ENCODE measurements around the gene FOXRED2. TPM values are rescaled to one million over a fixed set of nuclear protein-coding genes. Genes with fewer than 3 reads are reported as not detected.
"Not testable (repeated sequence)": the region's sequence is repeated elsewhere in the genome, so short reads cannot be mapped to it uniquely, and the experiment has no call there.

FOXRED2 gene
- total and polyA plus RNA-seq, 2 donors (not counting 1 experiment from before 2014, with no cell fraction given), result 3.3 to 3.8 TPM

DNA sequence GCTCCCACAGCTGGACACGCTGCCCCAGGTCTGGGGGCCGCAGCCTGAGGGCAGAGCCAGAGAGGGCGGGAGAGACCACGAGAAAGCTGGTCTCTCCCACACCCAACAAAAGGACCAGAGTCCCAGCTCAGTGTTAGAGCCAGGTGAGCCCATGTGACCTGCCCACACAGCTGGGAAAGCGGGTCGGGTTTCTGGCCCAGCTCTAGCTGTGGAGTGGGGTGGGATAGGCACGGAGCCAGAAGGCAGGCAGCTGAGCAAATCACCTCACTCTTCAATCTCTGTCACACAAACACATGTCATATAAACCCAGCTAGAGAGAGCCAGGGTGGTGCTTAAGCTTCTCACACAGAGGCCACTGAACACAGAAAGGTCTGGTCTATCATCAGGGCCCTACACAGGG lies 29.9 kb upstream of the FOXRED2 start:
- Histone ChIP-seq H3K9ac (ENCODE audit: insufficient read depth, low read length) (no peak overlapping the region), H3K27ac (ENCODE audit: insufficient read depth, low read length) (no peak overlapping the region), H3K4me2 (ENCODE audit: extremely low read depth, insufficient read depth, low read length) (no peak overlapping the region), H3K36me3 (ENCODE audit: control insufficient read depth, insufficient read depth, low read length) (no peaks in the 10 kb centered on the region), H3K4me1 (ENCODE audit: control insufficient read depth, extremely low read depth, insufficient read depth, low read length) (no peaks in the 10 kb centered on the region), H2AFZ (ENCODE audit: low read length) (no peak overlapping the region), H3K27me3 (ENCODE audit: control insufficient read depth, insufficient read depth, low read length) (peaks cover 8% of the 10 kb centered on the region), H3K4me3 (replicated peaks in 1 of 4; ENCODE audit: control extremely low read depth in 1 of 4, insufficient read depth in 1 of 4, low read depth in 3 of 4, low read length in 4 of 4) (no peak overlapping the region), H3K9me3 (ENCODE audit: control insufficient read depth, insufficient read depth, low read depth, low read length) (no peaks in the 10 kb centered on the region), H3K79me2 (ENCODE audit: control insufficient read depth, insufficient read depth, low read length) (no peaks in the 10 kb centered on the region), H4K20me1 (ENCODE audit: control insufficient read depth, extremely low read depth, insufficient read depth, low read length) (no peaks in the 10 kb centered on the region)
- no peak for DNase-seq (ENCODE audit: low read depth in 2 of 2)
- no peak for TF ChIP-seq EZH2 (IDR thresholded peaks at IDR 0.05; ENCODE audit: low read length, missing control alignments)
- TF ChIP-seq, protein P1, sequence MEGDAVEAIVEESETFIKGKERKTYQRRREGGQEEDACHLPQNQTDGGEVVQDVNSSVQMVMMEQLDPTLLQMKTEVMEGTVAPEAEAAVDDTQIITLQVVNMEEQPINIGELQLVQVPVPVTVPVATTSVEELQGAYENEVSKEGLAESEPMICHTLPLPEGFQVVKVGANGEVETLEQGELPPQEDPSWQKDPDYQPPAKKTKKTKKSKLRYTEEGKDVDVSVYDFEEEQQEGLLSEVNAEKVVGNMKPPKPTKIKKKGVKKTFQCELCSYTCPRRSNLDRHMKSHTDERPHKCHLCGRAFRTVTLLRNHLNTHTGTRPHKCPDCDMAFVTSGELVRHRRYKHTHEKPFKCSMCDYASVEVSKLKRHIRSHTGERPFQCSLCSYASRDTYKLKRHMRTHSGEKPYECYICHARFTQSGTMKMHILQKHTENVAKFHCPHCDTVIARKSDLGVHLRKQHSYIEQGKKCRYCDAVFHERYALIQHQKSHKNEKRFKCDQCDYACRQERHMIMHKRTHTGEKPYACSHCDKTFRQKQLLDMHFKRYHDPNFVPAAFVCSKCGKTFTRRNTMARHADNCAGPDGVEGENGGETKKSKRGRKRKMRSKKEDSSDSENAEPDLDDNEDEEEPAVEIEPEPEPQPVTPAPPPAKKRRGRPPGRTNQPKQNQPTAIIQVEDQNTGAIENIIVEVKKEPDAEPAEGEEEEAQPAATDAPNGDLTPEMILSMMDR (conservative IDR thresholded peaks at IDR 0.05 in 1 of 2, IDR thresholded peaks at IDR 0.05 in 1 of 2; ENCODE audit: low read depth in 1 of 2, low read length in 2 of 2), result no peak

GRCh38 chr22:36533320-36533719 lies 26.5 kb upstream of the FOXRED2 start:
- H3K36me3 ChIP-seq (ENCODE audit: control insufficient read depth, insufficient read depth, low read length); H3K9me3 ChIP-seq (ENCODE audit: control insufficient read depth, insufficient read depth, low read depth, low read length); H2AFZ ChIP-seq (ENCODE audit: low read length); H3K9ac ChIP-seq (ENCODE audit: insufficient read depth, low read length); H3K4me1 ChIP-seq (ENCODE audit: control insufficient read depth, extremely low read depth, insufficient read depth, low read length); H3K27me3 ChIP-seq (ENCODE audit: control insufficient read depth, insufficient read depth, low read length); H3K27ac ChIP-seq (ENCODE audit: insufficient read depth, low read length); H3K4me2 ChIP-seq (ENCODE audit: extremely low read depth, insufficient read depth, low read length); H4K20me1 ChIP-seq (ENCODE audit: control insufficient read depth, extremely low read depth, insufficient read depth, low read length); H3K79me2 ChIP-seq (ENCODE audit: control insufficient read depth, insufficient read depth, low read length); DNase-seq (ENCODE audit: low read depth in 2 of 2); H3K4me3 ChIP-seq (replicated peaks in 1 of 4; ENCODE audit: control extremely low read depth in 1 of 4, insufficient read depth in 1 of 4, low read depth in 3 of 4, low read length in 4 of 4): not testable (repeated sequence)

- H3K9me3 ChIP-seq (ENCODE audit: control insufficient read depth, insufficient read depth, low read depth, low read length), result no peaks in the 10 kb centered on the region
- no peak overlapping the region for H3K4me3 ChIP-seq (replicated peaks in 1 of 4; ENCODE audit: control extremely low read depth in 1 of 4, insufficient read depth in 1 of 4, low read depth in 3 of 4, low read length in 4 of 4)
- DNase-seq (ENCODE audit: low read depth in 2 of 2), result no peak
- no peak overlapping the region for H2AFZ ChIP-seq (ENCODE audit: low read length)
- H4K20me1 ChIP-seq (ENCODE audit: control insufficient read depth, extremely low read depth, insufficient read depth, low read length), result no peaks in the 10 kb centered on the region
- H3K27ac ChIP-seq (ENCODE audit: insufficient read depth, low read length), result no peak overlapping the region
- no peak overlapping the region for H3K4me2 ChIP-seq (ENCODE audit: extremely low read depth, insufficient read depth, low read length)
- no peaks in the 10 kb centered on the region for H3K36me3 ChIP-seq (ENCODE audit: control insufficient read depth, insufficient read depth, low read length)
- no peak for TF ChIP-seq EZH2 (IDR thresholded peaks at IDR 0.05; ENCODE audit: low read length, missing control alignments)
- TF ChIP-seq, protein P1 (conservative IDR thresholded peaks at IDR 0.05 in 1 of 2, IDR thresholded peaks at IDR 0.05 in 1 of 2; ENCODE audit: low read depth in 1 of 2, low read length in 2 of 2), result no peak
- no peak overlapping the region for H3K9ac ChIP-seq (ENCODE audit: insufficient read depth, low read length)
- H3K4me1 ChIP-seq (ENCODE audit: control insufficient read depth, extremely low read depth, insufficient read depth, low read length), result peaks cover 3% of the 10 kb centered on the region
- peaks cover 14% of the 10 kb centered on the region for H3K79me2 ChIP-seq (ENCODE audit: control insufficient read depth, insufficient read depth, low read length)
- peaks cover 8% of the 10 kb centered on the region for H3K27me3 ChIP-seq (ENCODE audit: control insufficient read depth, insufficient read depth, low read length)
Measured at GRCh38 chr22:36532466-36532865, 25.6 kb upstream of the FOXRED2 start.
